ENCODE measurements around the gene TLE5. TPM values are rescaled to one million over a fixed set of nuclear protein-coding genes. Genes with fewer than 3 reads are reported as not detected.

Gene TLE5
- total RNA-seq, 2 experiments from 2014 or later, result 837 to 960 TPM

DNA sequence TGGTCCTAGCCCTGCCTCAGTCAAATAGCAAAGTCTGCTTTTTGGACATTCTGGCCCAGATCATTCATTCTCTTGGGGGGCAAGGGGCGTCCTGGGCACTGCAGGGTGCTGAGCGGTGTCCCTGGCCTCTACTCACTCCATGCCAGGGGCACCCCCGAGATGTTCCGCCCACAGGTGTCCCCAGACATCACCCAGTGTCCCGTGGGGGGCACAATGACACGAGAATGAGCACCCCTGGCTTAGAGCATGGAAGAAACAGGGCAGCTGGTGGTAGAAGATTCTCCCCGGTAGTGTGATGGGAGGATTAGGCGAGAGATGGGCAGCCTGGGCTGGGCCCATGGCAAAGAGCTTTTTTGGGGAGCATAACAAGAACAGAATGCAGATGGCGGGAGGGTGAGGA is 5.3 kb upstream of the TLE5 start:
- CTCF ChIA-PET, result no interaction called here
- H3K4me3 Mint-ChIP-seq, result no peak overlapping the region
- no peaks in the 10 kb centered on the region for H3K27me3 Mint-ChIP-seq
- no peak for DNase-seq
- POLR2A ChIA-PET, result no interaction called here
- peak overlapping the region; percentile 68 for H3K27ac Mint-ChIP-seq
- no peaks in the 10 kb centered on the region for H3K9me3 Mint-ChIP-seq
- H3K36me3 Mint-ChIP-seq (ENCODE audit: low read depth), result no peaks in the 10 kb centered on the region
- peaks cover 21% of the 10 kb centered on the region for H3K4me1 Mint-ChIP-seq

DNA sequence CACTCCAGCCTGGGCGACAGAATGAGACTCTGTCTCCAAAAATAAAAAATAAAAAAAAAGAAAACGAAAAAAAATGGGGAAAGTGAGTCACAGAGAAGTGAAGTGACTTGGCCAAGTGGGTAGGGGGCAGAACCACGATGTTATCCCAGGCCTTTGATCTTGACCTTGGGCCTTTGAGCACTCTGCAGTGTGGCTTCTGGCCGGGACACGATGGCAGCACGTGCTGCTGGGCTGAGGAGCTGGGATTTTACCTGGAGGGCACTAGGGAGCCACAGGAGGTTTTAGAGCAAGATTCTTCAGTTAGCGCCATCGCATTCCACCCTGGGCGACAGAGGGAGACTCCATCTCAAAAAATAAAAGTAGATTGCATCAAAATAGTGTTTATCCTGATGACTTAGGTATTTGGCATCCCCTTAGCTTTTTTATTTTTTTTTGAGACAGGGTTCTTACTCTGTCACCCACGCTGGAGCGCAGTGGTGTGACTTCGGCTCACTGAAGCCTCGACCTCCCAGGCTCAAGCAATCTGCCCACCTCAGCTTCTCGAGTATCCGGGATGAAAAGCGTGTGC is 4.3 kb upstream of the TLE5 start:
- Mint-ChIP-seq H3K4me1 (peaks cover 21% of the 10 kb centered on the region), H3K27ac (no peak overlapping the region), H3K9me3 (no peaks in the 10 kb centered on the region), H3K36me3 (ENCODE audit: low read depth) (no peaks in the 10 kb centered on the region), H3K27me3 (no peaks in the 10 kb centered on the region), H3K4me3 (no peak overlapping the region)
- DNase-seq, result no peak
- ChIA-PET POLR2A (interaction anchor here (0.7 kb wide), 1 partner anchor 89 kb away, joined by 10 read pairs; the partner anchor contains the start of gene TLE6), CTCF (no interaction called here)

DNA sequence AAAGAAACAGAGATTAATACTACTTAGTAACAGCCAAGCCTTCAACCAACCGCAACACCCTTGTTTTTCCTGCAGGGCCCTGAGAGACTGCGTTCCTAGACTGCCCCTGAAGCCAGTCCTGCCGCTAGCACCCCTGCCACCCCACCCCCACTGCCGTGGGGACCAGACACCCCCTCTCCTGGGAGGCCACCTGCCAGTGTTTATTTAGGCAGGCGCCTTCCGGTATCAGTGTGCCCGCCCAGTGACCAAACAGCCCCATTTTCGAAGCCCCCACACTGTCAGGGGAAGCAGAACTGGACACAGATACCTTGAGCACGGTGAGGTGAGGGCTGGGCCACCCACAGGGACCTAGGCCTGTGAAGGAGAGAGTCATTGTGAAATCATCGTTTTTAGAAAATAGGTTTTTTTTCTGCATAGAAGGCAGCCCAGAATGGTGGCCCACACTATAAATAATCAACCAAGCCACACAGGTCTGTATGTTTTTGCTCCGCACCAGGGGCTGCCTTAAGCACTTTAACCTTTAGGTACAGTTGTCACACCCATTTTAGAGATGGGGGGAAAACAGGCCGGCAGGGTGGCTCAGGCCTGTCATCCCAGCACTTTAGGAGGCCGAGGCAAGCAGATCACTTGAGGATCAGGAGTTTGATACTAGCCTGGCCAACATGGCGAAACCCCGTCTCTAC is 3.5 kb upstream of the TLE5 start:
- ChIA-PET CTCF (no interaction called here), POLR2A (interaction anchor here (0.7 kb wide), 1 partner anchor 89 kb away, joined by 10 read pairs; the partner anchor contains the start of gene TLE6)
- Mint-ChIP-seq H3K27ac (no peak overlapping the region), H3K4me1 (peaks cover 22% of the 10 kb centered on the region), H3K4me3 (no peak overlapping the region), H3K36me3 (ENCODE audit: low read depth) (peaks cover 3% of the 10 kb centered on the region), H3K27me3 (no peaks in the 10 kb centered on the region), H3K9me3 (no peaks in the 10 kb centered on the region)
- DNase-seq, result no peak

DNA sequence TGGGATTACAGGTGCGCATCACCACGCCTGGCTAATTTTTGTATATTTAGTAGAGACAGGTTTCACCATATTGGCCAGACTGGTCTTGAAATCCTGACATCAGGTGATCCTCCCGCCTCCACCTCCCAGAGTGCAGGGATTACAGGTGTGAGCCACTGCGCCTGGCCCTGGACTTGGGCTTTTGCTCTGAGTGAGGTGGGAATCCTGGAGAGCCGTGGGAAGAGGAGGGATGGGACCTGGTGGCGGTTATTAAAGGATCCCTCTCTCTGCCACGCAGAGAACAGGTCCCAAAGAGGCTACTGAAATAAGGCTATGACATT is 1.7 kb upstream of the TLE5 start:
- Mint-ChIP-seq H3K27ac (peak overlapping the region; percentile 98), H3K9me3 (no peaks in the 10 kb centered on the region), H3K4me1 (peaks cover 33% of the 10 kb centered on the region), H3K36me3 (ENCODE audit: low read depth) (peaks cover 18% of the 10 kb centered on the region), H3K27me3 (no peaks in the 10 kb centered on the region), H3K4me3 (peak overlapping the region; percentile 90)
- ChIA-PET CTCF (interaction anchor here (3.0 kb wide), 1 partner anchor 11 kb away, joined by 8 read pairs; no protein-coding TSS in a partner anchor), POLR2A (no interaction called here)
- DNase-seq, result no peak

DNA sequence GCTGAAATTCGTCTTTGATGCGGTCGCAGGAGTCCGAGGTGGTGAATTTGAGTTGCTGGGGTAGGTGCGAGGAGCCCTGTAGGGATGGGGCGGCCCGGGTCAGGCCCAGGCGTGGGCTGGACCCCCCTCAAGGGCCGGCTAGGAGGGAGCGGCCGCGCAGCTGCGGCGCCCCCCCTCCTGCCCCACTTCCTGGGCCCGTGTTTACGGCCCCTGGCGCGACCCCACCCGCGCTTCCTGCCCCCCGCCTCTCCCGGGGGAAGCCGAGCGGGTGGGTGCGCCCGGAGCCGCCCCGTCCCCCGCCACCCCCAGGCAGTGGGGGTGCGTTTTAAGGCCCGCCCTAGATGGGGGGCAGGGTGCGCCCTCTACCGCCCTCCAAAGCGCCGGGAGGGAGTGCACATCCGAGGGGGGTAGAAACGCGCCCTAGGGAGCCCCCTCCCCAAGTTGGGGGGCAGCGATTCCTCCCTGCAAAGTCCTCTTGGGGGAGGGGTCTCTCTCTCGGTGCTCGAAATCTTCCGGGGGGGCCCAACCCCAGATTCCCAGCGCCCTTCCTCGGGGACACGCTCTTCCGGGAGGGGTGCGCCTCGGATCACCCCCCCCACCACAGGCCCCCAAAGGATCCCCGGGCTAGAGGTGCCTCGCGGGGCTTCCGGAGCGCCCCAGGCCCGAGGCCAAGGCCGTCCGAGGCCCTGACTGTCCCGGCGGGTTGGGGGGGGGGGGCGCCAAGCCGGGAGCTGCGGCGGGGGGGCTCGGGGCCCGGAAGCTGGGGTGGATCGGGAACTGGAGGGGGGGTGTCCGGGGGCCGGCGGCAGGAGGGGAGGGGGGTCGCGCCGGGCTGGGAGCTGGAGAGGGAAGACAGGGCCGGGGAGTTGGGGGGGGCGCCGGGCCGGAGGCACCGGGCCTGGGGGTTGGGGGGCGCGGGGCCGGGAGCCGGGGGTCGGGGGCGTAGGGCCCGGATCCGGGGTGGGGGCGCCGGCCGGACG is 823 bp downstream of the TLE5 start:
- Mint-ChIP-seq H3K4me1 (peaks cover 50% of the 10 kb centered on the region), H3K27ac (peak overlapping the region; percentile 94), H3K27me3 (no peaks in the 10 kb centered on the region), H3K4me3 (peak overlapping the region; percentile 94), H3K36me3 (ENCODE audit: low read depth) (peaks cover 36% of the 10 kb centered on the region), H3K9me3 (no peaks in the 10 kb centered on the region)
- POLR2A ChIA-PET, result no interaction called here
- peak; percentile 81 for DNase-seq
- CTCF ChIA-PET, result interaction anchor here (1.0 to 2.0 kb wide), 4 partner anchors 9 to 42 kb away, joined by 3 to 5 read pairs (median 4); no protein-coding TSS in a partner anchor

DNA sequence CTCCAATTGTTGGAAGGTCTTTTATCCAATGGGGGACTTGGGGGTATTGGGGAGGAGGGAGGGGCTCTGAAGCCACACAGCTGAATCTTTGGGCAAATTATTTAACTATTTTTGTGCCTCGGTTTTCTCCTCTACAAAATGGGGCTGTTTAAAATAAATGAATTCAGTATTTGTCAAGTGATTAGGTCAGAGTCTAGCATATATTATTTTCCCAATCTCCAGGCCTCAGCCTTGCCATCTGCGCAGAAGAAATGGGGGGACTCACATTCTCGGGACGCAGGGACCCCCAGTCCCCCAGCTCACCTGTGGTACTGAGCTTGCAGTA is 1.5 kb downstream of the TLE5 start:
- POLR2A ChIA-PET, result no interaction called here
- Mint-ChIP-seq H3K4me1 (peaks cover 51% of the 10 kb centered on the region), H3K4me3 (peak overlapping the region; percentile 94), H3K27me3 (no peaks in the 10 kb centered on the region), H3K9me3 (no peaks in the 10 kb centered on the region), H3K36me3 (ENCODE audit: low read depth) (peaks cover 37% of the 10 kb centered on the region), H3K27ac (peak overlapping the region; percentile 94)
- no peak for DNase-seq
- CTCF ChIA-PET, result interaction anchor here (1.0 to 2.0 kb wide), 4 partner anchors 8 to 43 kb away, joined by 3 to 5 read pairs (median 4); no protein-coding TSS in a partner anchor

DNA sequence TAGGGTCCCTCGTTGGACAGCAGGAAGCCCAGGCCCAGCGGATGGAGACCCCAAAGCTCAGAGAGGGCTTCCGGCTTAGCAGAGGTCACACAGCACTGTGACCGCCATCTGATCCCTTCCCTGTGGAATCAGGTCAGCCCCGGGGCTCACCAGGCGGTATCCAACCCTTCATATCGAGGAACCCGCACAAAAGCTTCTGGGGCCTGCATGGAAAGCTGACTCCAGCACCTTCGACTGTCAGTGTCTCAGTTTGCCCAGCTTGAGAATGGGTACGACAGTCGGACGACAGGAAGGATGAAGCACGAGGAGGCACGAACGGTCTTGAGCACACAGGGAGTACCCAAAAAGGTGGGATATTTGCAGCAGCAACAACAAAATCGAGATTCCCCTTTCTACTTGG is 2.6 kb downstream of the TLE5 start:
- Mint-ChIP-seq H3K36me3 (ENCODE audit: low read depth) (peaks cover 47% of the 10 kb centered on the region), H3K27me3 (no peaks in the 10 kb centered on the region), H3K9me3 (no peaks in the 10 kb centered on the region), H3K4me3 (peak overlapping the region; percentile 94), H3K4me1 (peaks cover 54% of the 10 kb centered on the region), H3K27ac (peak overlapping the region; percentile 94)
- no peak for DNase-seq
- POLR2A ChIA-PET, result no interaction called here
- CTCF ChIA-PET, result interaction anchor here (0.6 to 2.0 kb wide), 3 partner anchors 16 to 968 kb away, joined by 3 to 5 read pairs (median 4); no protein-coding TSS in a partner anchor

DNA sequence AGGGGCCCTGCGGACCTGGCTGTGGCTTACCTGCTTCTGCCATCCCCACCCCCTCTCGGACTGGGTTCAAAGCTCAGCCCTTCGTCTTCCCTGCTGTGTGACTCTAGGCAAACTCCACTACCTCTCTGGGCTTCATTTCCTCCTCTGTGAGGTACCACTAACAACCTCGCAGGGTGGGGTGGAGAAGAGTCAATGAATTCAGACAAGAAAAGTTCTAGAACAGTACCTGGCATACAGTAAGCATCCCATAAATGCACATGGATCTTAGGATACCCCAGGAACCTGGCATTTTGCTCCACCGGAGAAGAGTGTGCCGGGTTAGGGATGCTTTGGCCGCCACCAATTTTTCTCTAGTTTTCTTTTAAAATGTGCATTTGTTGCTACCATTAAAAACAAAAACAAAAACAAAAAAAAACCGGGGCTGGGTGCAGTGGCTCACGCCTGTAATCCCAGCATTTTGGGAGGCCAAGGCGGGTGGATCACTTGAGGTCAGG is 3.4 kb downstream of the TLE5 start:
- Mint-ChIP-seq H3K4me3 (peak overlapping the region; percentile 47), H3K27ac (peak overlapping the region; percentile 50), H3K36me3 (ENCODE audit: low read depth) (peaks cover 54% of the 10 kb centered on the region), H3K9me3 (no peaks in the 10 kb centered on the region), H3K4me1 (peaks cover 56% of the 10 kb centered on the region), H3K27me3 (no peaks in the 10 kb centered on the region)
- DNase-seq, result no peak
- ChIA-PET CTCF (interaction anchor here (0.8 to 2.0 kb wide), 3 partner anchors 17 to 108 kb away, joined by 4 to 5 read pairs (median 5); no protein-coding TSS in a partner anchor), POLR2A (no interaction called here)

DNA sequence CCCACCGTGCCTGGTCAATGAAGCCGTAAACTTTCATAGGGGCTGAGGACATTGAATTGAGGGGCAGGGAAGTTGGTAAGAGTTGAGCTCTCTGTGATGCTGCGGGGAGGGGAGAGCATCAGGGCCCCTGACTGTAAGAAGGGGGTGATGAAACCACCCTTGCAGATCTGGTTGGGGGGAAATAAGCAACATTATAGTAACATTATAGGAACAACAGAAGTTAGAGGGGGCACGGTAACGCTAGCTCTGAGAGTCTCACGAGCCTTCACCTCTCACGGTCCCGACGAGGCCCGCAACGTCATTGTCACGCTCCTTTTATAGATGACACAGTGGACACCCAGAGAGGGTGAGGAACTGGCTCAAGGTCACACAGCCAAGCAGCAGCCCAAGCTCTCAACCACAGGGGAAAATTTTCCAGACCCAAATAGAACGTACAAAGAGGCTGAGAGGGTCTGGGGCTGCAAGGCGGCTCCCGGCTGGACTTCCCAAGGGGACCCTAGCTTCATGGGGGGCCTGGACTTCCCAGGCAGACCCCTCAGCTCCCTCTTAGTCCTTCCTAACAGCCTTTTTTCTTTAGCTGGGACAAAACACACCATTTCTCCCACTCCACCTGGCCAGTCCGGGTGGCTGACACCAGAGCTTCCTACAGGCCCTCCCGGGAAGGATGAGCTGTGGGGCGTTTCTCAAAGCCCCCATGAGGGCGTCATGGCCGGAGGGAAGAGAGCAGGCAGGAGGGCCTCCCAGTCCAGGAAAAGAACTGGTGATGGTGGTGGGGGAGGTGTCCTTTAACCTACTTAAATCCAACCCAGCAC is 4.1 kb downstream of the TLE5 start:
- ChIA-PET CTCF (interaction anchor here (0.9 kb wide), 1 partner anchor 19 kb away, joined by 5 read pairs; no protein-coding TSS in a partner anchor), POLR2A (no interaction called here)
- Mint-ChIP-seq H3K36me3 (ENCODE audit: low read depth) (peaks cover 54% of the 10 kb centered on the region), H3K27me3 (no peaks in the 10 kb centered on the region), H3K27ac (peak overlapping the region; percentile 50), H3K9me3 (no peaks in the 10 kb centered on the region), H3K4me3 (peak overlapping the region; percentile 47), H3K4me1 (peaks cover 50% of the 10 kb centered on the region)
- DNase-seq, result no peak

DNA sequence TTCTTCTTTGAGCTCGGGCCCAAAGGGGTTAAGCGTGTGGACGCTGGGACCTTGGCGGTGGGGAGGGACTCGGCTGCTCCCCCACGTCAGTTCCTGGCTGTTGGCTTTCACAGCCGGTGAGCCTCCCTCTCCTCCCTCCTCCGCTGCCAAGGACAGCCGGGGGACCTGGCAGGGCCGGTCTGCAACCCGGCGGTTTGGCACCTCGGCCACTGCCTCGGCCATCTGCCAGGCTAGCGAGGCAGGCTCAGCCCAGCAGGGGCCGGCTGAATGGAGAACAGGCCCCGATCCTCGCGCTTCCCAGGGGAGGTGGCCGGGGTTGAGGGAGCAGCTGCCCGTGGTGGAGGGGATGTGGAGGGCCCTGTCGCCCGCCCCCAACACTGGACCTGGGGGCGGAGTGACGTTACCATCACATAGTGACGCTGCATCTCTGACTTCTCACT is 5.0 kb downstream of the TLE5 start:
- DNase-seq, result no peak
- H3K4me3 Mint-ChIP-seq, result no peak overlapping the region
- H3K36me3 Mint-ChIP-seq (ENCODE audit: low read depth), result peaks cover 58% of the 10 kb centered on the region
- POLR2A ChIA-PET, result no interaction called here
- CTCF ChIA-PET, result no interaction called here
- H3K27ac Mint-ChIP-seq, result no peak overlapping the region
- H3K9me3 Mint-ChIP-seq, result no peaks in the 10 kb centered on the region
- no peaks in the 10 kb centered on the region for H3K27me3 Mint-ChIP-seq
- peaks cover 46% of the 10 kb centered on the region for H3K4me1 Mint-ChIP-seq

DNA sequence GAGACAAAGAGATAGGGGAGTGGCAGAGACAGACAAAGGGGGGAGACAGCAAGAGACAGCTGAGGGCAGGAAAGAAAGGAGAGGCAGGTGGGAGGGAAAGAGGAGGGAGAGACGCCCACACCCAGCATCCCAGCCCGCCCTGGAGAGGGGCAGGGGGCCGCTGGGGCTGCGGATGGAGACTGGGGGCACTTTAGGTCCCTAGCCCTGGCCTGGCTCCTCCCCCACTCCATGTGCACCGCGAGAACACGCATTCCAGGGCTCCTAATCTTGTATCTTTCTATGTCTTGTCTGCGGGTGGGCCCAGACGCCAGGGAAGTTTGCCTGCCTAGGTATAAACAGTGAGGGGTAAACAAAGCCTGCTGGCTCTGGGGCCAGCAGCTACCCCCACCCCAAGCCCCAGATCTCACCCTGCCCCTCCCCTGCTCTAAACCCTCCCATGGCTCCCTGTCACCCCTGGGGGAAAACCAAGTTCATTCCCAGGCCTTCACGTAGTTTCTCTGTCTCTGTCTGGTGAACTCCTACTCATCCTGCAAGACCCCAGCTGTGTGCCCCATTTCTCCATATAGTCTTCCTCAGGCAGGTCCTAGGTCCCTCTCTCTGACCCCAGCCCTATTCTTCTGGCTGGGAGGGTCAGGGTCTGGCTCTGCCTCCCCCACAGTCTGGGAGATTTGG is 5.7 kb downstream of the TLE5 start:
- Mint-ChIP-seq H3K27me3 (no peaks in the 10 kb centered on the region), H3K36me3 (ENCODE audit: low read depth) (peaks cover 58% of the 10 kb centered on the region), H3K9me3 (no peaks in the 10 kb centered on the region), H3K27ac (no peak overlapping the region), H3K4me3 (no peak overlapping the region), H3K4me1 (peaks cover 46% of the 10 kb centered on the region)
- ChIA-PET CTCF (no interaction called here), POLR2A (interaction anchor here (0.5 kb wide), 1 partner anchor 15 kb away, joined by 4 read pairs; no protein-coding TSS in a partner anchor)
- no peak for DNase-seq
